ENCODE data around the gene GSTA3.
A peak's percentile ranks its signal among the peaks of the same experiment; 100 is the strongest.
"Not testable (repeated sequence)": the region's sequence is repeated elsewhere in the genome, so short reads cannot be mapped to it uniquely, and the experiment has no call there.

GSTA3 gene

GRCh38 chr6:52925042-52925441, 15.5 kb upstream of the GSTA3 start:
- DNase-seq (ENCODE audit: extremely low read depth, low read depth), result no peak
- TF ChIP-seq CTCF (IDR thresholded peaks at IDR 0.05; ENCODE audit: low read depth, low read length, missing control alignments), result no peak
- no peak overlapping the region for H3K4me3 ChIP-seq (replicated peaks; ENCODE audit: low read depth, low read length)

DNA sequence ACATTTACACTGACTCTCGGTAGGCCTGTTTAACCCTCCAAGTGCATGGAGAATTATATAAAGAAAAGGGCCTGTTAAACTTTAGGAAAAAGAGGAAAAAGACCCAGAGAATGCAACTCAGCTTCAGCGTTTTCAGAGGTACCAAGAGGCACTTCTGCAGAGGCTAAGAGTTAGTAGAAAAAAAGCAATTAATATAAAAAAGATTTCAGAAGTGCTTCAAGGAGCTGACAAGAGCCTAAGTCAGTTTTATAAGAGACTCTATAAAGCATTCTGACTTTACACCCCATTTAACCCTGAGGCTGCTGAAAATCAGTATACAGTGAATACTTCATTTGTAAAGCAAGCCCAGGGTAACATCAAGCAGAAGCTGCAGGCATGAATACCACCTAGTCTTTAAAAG, 14.2 kb upstream of the GSTA3 start:
- DNase-seq (ENCODE audit: extremely low read depth, low read depth), result not testable (repeated sequence)

DNA sequence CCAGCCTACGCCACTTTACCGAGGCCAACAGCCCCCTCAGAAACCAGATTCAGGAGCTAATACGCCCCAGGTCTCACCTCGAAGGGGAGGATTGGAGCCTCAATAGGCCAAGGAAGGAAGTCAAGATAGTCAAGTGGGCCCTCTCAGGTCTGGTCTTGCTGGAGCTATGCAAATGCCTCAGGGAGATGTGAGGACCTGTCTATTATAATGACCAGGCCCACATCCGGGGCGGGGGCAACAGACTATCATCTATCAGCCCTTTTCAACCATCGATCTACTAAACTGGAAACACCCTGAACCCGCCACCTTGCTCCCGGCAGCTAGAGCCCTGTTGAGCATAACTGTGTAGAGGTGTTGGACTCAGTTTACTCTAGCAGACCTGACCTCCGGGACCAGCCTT, 12.7 kb upstream of the GSTA3 start:
- no peak for TF ChIP-seq CTCF (IDR thresholded peaks at IDR 0.05; ENCODE audit: low read depth, low read length, missing control alignments)
- H3K4me3 ChIP-seq (replicated peaks; ENCODE audit: low read depth, low read length), result no peak overlapping the region
- no peak for DNase-seq (ENCODE audit: extremely low read depth, low read depth)

More for the DNA sequence above, 14.2 kb upstream of the GSTA3 start:
- not testable (repeated sequence) for H3K4me3 ChIP-seq (replicated peaks; ENCODE audit: low read depth, low read length)

DNA sequence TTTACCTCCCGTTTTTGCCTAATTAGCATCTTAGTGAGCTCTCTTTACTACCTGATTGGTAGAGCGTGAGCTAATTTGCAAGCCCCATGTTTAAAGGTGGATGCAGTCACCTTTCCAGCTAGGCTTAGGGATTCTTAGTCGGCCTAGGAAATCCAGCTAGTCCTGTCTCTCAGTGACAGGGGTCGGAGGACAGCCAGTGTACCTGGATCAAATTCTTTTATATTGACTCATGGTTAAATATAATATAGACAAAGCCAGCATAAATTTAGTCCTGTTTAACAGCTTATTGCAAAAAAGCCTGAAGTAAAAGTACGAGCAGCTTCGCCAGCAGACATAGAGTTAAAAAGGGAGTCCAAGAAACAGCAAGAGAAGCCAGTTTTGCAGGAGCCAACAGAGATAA, 12.2 kb upstream of the GSTA3 start:
- no peak for DNase-seq (ENCODE audit: extremely low read depth, low read depth)
- no peak overlapping the region for H3K4me3 ChIP-seq (replicated peaks; ENCODE audit: low read depth, low read length)
- TF ChIP-seq CTCF (IDR thresholded peaks at IDR 0.05; ENCODE audit: low read depth, low read length, missing control alignments), result no peak

GRCh38 chr6:52919511-52919910, 10.0 kb upstream of the GSTA3 start:
- not testable (repeated sequence) for DNase-seq (ENCODE audit: extremely low read depth, low read depth); H3K4me3 ChIP-seq (replicated peaks; ENCODE audit: low read depth, low read length)

- DNase-seq (ENCODE audit: extremely low read depth, low read depth); H3K4me3 ChIP-seq (replicated peaks; ENCODE audit: low read depth, low read length): not testable (repeated sequence)
Observed at GRCh38 chr6:52918771-52919170, 9.3 kb upstream of the GSTA3 start.

DNA sequence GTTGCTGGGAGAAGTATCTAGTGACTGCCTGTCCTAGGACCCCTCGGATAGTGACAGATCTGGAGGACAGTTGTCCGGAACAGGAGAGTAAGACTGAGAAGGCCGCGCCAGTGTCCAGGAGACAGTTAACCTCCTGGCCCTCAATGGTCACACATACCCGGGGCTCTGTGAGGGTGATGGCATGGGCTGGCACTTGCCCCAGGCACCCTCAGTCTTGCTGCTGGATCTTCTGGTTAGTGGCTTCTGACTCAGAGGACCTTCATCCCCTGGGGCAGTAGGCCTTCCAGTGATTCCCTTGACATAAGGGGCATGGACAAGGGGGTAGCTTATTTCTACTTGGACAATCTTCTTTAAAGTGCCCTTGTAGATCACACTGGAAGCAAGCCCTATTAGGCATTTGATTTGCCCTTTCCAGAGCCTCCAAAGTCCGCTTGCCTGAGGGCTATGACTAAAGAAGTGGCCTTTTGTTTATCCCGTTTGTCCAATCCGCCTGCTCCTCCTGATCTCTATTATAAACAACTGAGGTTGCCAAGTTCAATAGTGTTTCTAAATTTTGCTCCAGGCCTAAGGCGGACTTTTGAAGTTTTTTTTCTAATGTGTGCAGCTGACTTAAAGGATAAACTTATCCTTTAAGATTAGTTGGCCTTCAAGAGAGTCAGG, 8.7 kb upstream of the GSTA3 start:
- DNase-seq (ENCODE audit: extremely low read depth, low read depth), result peak; percentile 58
- H3K4me3 ChIP-seq (replicated peaks; ENCODE audit: low read depth, low read length), result not testable (repeated sequence)

GRCh38 chr6:52914516-52914915, 5.0 kb upstream of the GSTA3 start:
- DNase-seq (ENCODE audit: extremely low read depth, low read depth), result no peak
- no peak overlapping the region for H3K4me3 ChIP-seq (replicated peaks; ENCODE audit: low read depth, low read length)
- no peak for TF ChIP-seq CTCF (IDR thresholded peaks at IDR 0.05; ENCODE audit: low read depth, low read length, missing control alignments)

GRCh38 chr6:52910091-52910490, 593 bp upstream of the GSTA3 start:
- H3K4me3 ChIP-seq (replicated peaks; ENCODE audit: low read depth, low read length), result no peak overlapping the region
- DNase-seq (ENCODE audit: extremely low read depth, low read depth), result no peak
- TF ChIP-seq CTCF (IDR thresholded peaks at IDR 0.05; ENCODE audit: low read depth, low read length, missing control alignments), result no peak

Data from HFF-Myc (cell line).